Panc1 (cell line): ENCODE measurements around the gene PRRC2C. TPM values are rescaled to one million over a fixed set of nuclear protein-coding genes. Genes with fewer than 3 reads are reported as not detected.

Experiments
- ATAC-seq: fragments of 200-7000 bp; cut with Tn5 transposase; 2 replicates; pipeline ENCODE4 v1.9.1; 2020; ENCODE audit warnings: mild to moderate bottlenecking, moderate library complexity
- BruUV-seq: library from RNA; stranded (reverse); fragments of 400-500 nt; replicated peaks from 2 replicates; lab custom pipeline; 2021; lab: Mats Ljungman, UMichigan
- CTCF ChIA-PET: fragments of 300-600 bp; sonication (Branson Sonifier 250); formaldehyde crosslinking; loops from one replicate; lab custom pipeline; 2022; ENCODE audit warnings: antibody characterized with exemption; lab: Charles Lee
- POLR2A ChIA-PET: fragments of 300-600 bp; sonication (Branson Sonifier 250); formaldehyde crosslinking; loops from one replicate; lab custom pipeline; 2022; ENCODE audit warnings: antibody characterized with exemption; lab: Charles Lee
- DNase-seq: peaks from one replicate; pipeline ENCODE4 v3.0.0-alpha.2; 2010; ENCODE audit warnings: low read depth, low spot score
- H3K27ac ChIP-seq: 2 replicates; pipeline ENCODE4 v1.5.1; 2011; ENCODE audit warnings: mild to moderate bottlenecking, low read length, inconsistent platforms
- H3K27me3 ChIP-seq: fragments of 200-500 bp; sonication (Bioruptor generic); 2 replicates; pipeline ENCODE4 v1.6.0; 2014; ENCODE audit warnings: low read length, inconsistent platforms; ENCODE audit not compliant: control insufficient read depth, insufficient read depth
- H3K36me3 ChIP-seq: fragments of 200-500 bp; sonication (Bioruptor generic); 2 replicates; pipeline ENCODE4 v1.5.1; 2014; ENCODE audit warnings: inconsistent platforms, mild to moderate bottlenecking, low read length, moderate library complexity; ENCODE audit not compliant: control insufficient read depth, insufficient read depth
- H3K4me1 ChIP-seq: 2 replicates; pipeline ENCODE4 v1.5.1; 2011; ENCODE audit warnings: inconsistent platforms, mild to moderate bottlenecking, low read length, moderate library complexity; ENCODE audit not compliant: control insufficient read depth, insufficient read depth
- H3K4me3 ChIP-seq, 2 experiments: 2 replicates each; pipeline ENCODE4 v1.5.1; 2011 to 2012; ENCODE audit warnings: low read depth in 2 of 2, low read length in 2 of 2, mild to moderate bottlenecking in 2 of 2, inconsistent platforms in 1 of 2, moderate library complexity in 1 of 2
- H3K9me3 ChIP-seq: fragments of 200-500 bp; sonication (Bioruptor generic); 2 replicates; pipeline ENCODE4 v1.5.1; 2014; ENCODE audit warnings: low read depth, mild to moderate bottlenecking, inconsistent platforms, low read length, moderate library complexity; ENCODE audit not compliant: control insufficient read depth, insufficient read depth
- POLR2AphosphoS5 ChIP-seq: IDR thresholded peaks from 2 replicates; pipeline ENCODE4 v1.6.1; 2012; ENCODE audit warnings: mild to moderate bottlenecking, low read depth, low read length, moderate library complexity
- SIN3A ChIP-seq: IDR thresholded peaks from 2 replicates; pipeline ENCODE4 v1.6.1; 2012; ENCODE audit warnings: low read depth, mild to moderate bottlenecking, low read length, moderate library complexity, borderline replicate concordance; ENCODE audit not compliant: insufficient read depth
- TCF7L2 ChIP-seq: IDR thresholded peaks from 2 replicates; pipeline ENCODE4 v1.6.1; 2011; ENCODE audit warnings: mild to moderate bottlenecking, low read depth, low read length, inconsistent platforms
- in situ Hi-C: cut with HindIII; loops from 2 replicates; pipeline ENCODE4 v1.10.0; 2016; ENCODE audit warnings: low sequenced_read_pairs, low pct_unique_long_range_greater_than_20kb
- intact Hi-C: fragments of 100-400 bp; cut with micrococcal nuclease; formaldehyde crosslinking; loops from one replicate; pipeline ENCODE4 v1.10.0; 2022; ENCODE audit not compliant: unreplicated experiment
- total RNA-seq: library from RNA; stranded (reverse); gene quantifications from one replicate; pipeline ENCODE4 v1.2.1, GENCODE V29; 2021; ENCODE audit not compliant: unreplicated experiment
- TF ChIP-seq, protein P1 (sequence below): fragments of 450-650 bp; IDR thresholded peaks from 2 replicates; pipeline ENCODE4 v1.5.1; 2017; ENCODE audit warnings: mild to moderate bottlenecking
- TF ChIP-seq, protein P2 (sequence below), 2 experiments: IDR thresholded peaks; 2 replicates each; pipeline ENCODE4 v1.6.1; 2011 to 2012; ENCODE audit warnings: low read depth in 2 of 2, control low read depth in 1 of 2, low read length in 1 of 2, mild to moderate bottlenecking in 1 of 2, moderate library complexity in 1 of 2; ENCODE audit not compliant: insufficient read depth in 1 of 2

PRRC2C gene
- total RNA-seq, 1 experiment from 2014 or later: 145 TPM

DNA sequence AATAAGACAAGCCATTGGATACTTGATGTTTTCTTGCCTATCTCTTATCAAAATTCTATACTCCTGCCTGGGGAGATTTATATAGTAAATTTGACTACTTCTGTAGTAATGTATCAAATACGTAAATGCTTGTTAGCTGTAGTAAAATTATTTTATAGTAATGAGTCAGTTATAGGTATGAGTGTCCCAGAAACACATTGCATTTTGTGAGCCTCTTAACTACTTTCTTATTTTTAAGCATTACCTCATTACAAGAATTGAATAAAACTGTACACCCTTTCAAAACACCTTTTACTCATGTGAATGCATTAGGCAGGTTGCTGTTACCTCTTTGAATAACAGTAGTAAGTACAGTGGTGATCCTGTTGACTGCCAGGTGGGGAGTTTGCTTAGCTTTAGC, 28.4 kb downstream of the PRRC2C start:
- ATAC-seq (no peak), DNase-seq (no peak)
- H3K36me3 ChIP-seq: peaks cover 25% of the 10 kb centered on the region
- no peak overlapping the region for H3K27ac ChIP-seq
- intact Hi-C loops: no loop called here
- ChIA-PET CTCF (no interaction called here), POLR2A (no interaction called here)
- in situ Hi-C loops: no loop called here
- H3K9me3 ChIP-seq: no peaks in the 10 kb centered on the region
- H3K4me3 ChIP-seq: no peak overlapping the region
- H3K4me1 ChIP-seq: peaks cover 5% of the 10 kb centered on the region
- TF ChIP-seq SIN3A (no peak), TCF7L2 (no peak), POLR2AphosphoS5 (no peak)
- TF ChIP-seq, protein P1, sequence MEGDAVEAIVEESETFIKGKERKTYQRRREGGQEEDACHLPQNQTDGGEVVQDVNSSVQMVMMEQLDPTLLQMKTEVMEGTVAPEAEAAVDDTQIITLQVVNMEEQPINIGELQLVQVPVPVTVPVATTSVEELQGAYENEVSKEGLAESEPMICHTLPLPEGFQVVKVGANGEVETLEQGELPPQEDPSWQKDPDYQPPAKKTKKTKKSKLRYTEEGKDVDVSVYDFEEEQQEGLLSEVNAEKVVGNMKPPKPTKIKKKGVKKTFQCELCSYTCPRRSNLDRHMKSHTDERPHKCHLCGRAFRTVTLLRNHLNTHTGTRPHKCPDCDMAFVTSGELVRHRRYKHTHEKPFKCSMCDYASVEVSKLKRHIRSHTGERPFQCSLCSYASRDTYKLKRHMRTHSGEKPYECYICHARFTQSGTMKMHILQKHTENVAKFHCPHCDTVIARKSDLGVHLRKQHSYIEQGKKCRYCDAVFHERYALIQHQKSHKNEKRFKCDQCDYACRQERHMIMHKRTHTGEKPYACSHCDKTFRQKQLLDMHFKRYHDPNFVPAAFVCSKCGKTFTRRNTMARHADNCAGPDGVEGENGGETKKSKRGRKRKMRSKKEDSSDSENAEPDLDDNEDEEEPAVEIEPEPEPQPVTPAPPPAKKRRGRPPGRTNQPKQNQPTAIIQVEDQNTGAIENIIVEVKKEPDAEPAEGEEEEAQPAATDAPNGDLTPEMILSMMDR: no peak
- TF ChIP-seq, protein P2, sequence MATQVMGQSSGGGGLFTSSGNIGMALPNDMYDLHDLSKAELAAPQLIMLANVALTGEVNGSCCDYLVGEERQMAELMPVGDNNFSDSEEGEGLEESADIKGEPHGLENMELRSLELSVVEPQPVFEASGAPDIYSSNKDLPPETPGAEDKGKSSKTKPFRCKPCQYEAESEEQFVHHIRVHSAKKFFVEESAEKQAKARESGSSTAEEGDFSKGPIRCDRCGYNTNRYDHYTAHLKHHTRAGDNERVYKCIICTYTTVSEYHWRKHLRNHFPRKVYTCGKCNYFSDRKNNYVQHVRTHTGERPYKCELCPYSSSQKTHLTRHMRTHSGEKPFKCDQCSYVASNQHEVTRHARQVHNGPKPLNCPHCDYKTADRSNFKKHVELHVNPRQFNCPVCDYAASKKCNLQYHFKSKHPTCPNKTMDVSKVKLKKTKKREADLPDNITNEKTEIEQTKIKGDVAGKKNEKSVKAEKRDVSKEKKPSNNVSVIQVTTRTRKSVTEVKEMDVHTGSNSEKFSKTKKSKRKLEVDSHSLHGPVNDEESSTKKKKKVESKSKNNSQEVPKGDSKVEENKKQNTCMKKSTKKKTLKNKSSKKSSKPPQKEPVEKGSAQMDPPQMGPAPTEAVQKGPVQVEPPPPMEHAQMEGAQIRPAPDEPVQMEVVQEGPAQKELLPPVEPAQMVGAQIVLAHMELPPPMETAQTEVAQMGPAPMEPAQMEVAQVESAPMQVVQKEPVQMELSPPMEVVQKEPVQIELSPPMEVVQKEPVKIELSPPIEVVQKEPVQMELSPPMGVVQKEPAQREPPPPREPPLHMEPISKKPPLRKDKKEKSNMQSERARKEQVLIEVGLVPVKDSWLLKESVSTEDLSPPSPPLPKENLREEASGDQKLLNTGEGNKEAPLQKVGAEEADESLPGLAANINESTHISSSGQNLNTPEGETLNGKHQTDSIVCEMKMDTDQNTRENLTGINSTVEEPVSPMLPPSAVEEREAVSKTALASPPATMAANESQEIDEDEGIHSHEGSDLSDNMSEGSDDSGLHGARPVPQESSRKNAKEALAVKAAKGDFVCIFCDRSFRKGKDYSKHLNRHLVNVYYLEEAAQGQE (IDR thresholded peaks at IDR 0.05; ENCODE audit: insufficient read depth in 1 of 2, low read depth in 2 of 2, low read length in 1 of 2): no peak
- H3K27me3 ChIP-seq: no peaks in the 10 kb centered on the region
- no TSS peak for BruUV-seq

DNA sequence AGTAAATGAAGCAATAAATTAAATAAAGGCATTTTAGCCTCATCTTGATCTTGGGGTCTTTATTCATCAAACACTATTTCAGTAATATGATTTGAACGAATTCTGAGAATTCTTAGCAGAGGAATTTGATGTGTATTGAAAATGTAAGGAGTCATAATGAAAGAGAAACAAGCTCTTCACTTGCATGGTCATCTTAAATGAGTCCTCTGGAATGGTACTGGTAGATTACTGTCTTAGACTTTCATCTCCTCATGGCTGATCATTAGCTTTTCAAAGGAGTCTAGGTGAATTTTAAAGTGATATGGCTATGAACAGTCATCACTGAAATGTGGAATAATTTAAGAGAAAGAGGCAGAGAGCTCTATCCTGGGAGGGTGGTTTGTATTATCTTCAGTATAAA, 30.0 kb downstream of the PRRC2C start:
- DNase-seq (no peak), ATAC-seq (no peak)
- peaks cover 33% of the 10 kb centered on the region for H3K36me3 ChIP-seq
- no peak overlapping the region for H3K27ac ChIP-seq
- TF ChIP-seq TCF7L2: no peak
- TF ChIP-seq, protein P1: no peak
- TF ChIP-seq, protein P2 (IDR thresholded peaks at IDR 0.05; ENCODE audit: insufficient read depth in 1 of 2, low read depth in 2 of 2, low read length in 1 of 2): no peak
- TF ChIP-seq POLR2AphosphoS5: no peak
- TF ChIP-seq SIN3A: no peak
- no peak overlapping the region for H3K4me3 ChIP-seq
- no TSS peak for BruUV-seq
- H3K27me3 ChIP-seq: no peaks in the 10 kb centered on the region
- no peaks in the 10 kb centered on the region; the same call in 1 of the 2 replicates for H3K4me1 ChIP-seq
- intact Hi-C loops: no loop called here
- in situ Hi-C loops: no loop called here
- CTCF ChIA-PET: no interaction called here
- no peaks in the 10 kb centered on the region for H3K9me3 ChIP-seq
- POLR2A ChIA-PET: no interaction called here
